Effector memory CD4-positive, alpha-beta T cell (primary cell): ENCODE data around the gene RASAL2.

Experiments used
- DNase-seq, 3 donors: peaks; one replicate each; pipeline ENCODE4 v3.0.0-alpha.2; 2020
- H3K27ac ChIP-seq: 2 replicates; pipeline ENCODE4 v1.7.0; 2013; ENCODE audit warnings: mild to moderate bottlenecking, low read length, moderate library complexity; ENCODE audit not compliant: insufficient read depth, poor library complexity, severe bottlenecking
- H3K27me3 ChIP-seq: replicated peaks from 2 replicates; pipeline ENCODE4 v1.7.0; 2013; ENCODE audit warnings: mild to moderate bottlenecking, low read length; ENCODE audit not compliant: insufficient read depth, control insufficient read depth, poor library complexity, severe bottlenecking
- H3K36me3 ChIP-seq: 2 replicates; pipeline ENCODE4 v1.7.0; 2013; ENCODE audit warnings: mild to moderate bottlenecking, low read length, moderate library complexity; ENCODE audit not compliant: control insufficient read depth, insufficient read depth
- H3K4me1 ChIP-seq: 2 replicates; pipeline ENCODE4 v1.7.0; 2013; ENCODE audit warnings: low read length, mild to moderate bottlenecking; ENCODE audit not compliant: control insufficient read depth, insufficient read depth, poor library complexity, severe bottlenecking
- H3K4me3 ChIP-seq: 2 replicates; pipeline ENCODE4 v1.7.0; 2013; ENCODE audit warnings: low read length, low read depth, mild to moderate bottlenecking; ENCODE audit not compliant: insufficient read depth, poor library complexity, severe bottlenecking
- H3K9me3 ChIP-seq: 2 replicates; pipeline ENCODE4 v1.7.0; 2013; ENCODE audit warnings: mild to moderate bottlenecking, low read length, moderate library complexity; ENCODE audit not compliant: control insufficient read depth

The RASAL2 gene

DNA sequence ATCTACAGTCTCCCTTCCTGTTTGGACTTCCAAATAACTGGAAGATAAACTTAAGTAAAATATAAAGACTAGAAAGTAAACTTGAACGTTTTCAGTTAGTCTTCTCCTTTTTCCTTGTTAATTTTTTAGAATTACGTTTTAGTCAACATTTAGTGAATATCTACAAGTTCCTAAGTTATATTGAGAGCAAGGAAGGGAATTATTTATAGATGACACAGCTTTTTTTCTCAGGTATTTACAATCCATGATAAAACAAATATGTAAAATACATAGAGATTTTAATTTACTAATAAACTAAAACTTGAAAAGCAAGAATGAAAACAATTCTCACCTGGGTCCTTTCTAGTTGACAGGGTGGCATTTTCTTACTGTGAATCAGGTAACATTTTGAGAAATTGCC is 313.3 kb downstream of the RASAL2 start:
- no peak overlapping the region for H3K4me3 ChIP-seq
- no peaks in the 10 kb centered on the region for H3K27me3 ChIP-seq
- no peak overlapping the region for H3K27ac ChIP-seq
- no peaks in the 10 kb centered on the region for H3K9me3 ChIP-seq
- DNase-seq, result no peak
- H3K36me3 ChIP-seq, result no peaks in the 10 kb centered on the region
- H3K4me1 ChIP-seq, result no peaks in the 10 kb centered on the region

DNA sequence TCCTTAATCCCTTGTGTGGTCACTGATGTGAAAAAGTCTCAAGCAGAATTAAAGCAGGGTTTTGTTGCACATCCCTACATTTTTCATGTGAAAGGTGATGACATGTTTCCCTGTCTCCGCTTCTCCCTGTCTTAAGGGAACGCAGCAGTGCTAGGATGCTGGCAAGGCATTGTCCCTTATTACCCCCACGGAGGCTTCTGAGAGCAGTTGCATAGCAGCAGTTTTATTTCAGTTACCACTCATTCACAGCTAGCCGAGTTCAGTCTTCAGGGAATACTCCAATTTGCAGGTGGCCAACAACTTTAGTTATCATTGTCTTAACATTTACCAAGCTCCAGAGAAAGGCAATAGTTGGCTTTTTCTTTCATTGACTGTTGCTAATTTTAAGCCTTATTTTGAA is 313.8 kb downstream of the RASAL2 start:
- no peaks in the 10 kb centered on the region for H3K36me3 ChIP-seq
- no peaks in the 10 kb centered on the region for H3K4me1 ChIP-seq
- H3K27me3 ChIP-seq, result no peaks in the 10 kb centered on the region
- no peak overlapping the region for H3K4me3 ChIP-seq
- no peak for DNase-seq
- no peak overlapping the region for H3K27ac ChIP-seq
- H3K9me3 ChIP-seq, result no peaks in the 10 kb centered on the region

DNA sequence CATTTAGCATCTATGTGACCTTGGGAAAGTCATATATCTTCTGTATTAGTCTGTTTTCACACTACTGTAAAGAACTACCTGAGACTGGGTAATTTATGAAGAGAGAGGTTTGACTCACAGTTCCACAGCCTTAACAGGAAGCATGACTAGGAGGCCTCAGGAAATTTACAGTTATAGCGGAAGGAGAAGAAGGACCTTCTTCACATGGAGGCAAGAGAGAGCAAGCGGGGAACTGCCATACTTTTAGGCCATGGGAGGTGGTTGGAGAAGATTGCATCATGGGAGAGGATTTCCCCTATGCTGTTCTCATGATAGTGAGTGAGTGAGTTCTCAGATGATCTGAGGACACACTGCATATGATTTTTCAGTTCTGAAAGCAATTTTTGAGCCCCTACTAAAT is 315.0 kb downstream of the RASAL2 start:
- Histone ChIP-seq H3K9me3 (no peaks in the 10 kb centered on the region), H3K27ac (no peak overlapping the region), H3K27me3 (no peaks in the 10 kb centered on the region), H3K4me3 (no peak overlapping the region), H3K36me3 (no peaks in the 10 kb centered on the region), H3K4me1 (no peaks in the 10 kb centered on the region)
- no peak for DNase-seq

DNA sequence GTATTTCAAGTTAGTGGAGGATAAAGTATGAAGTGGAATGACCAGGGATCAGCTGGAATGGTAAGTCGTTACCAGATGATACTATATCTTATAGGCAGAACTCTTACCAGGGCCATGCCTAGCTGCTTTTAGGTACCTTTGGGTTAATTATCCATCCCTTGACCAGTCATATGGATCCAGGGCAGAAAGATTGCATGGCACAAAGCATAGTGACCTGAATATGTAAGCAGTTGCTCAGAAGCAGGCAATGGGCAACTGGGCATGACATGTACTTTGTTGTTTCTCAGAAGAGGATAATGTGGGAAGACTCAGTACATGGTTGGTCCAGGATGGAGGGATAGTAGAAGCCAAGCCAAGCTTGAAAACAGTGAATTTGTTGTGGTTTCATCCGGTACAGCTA is 315.6 kb downstream of the RASAL2 start:
- H3K9me3 ChIP-seq, result no peaks in the 10 kb centered on the region
- H3K27ac ChIP-seq, result no peak overlapping the region
- no peaks in the 10 kb centered on the region for H3K27me3 ChIP-seq
- no peak overlapping the region for H3K4me3 ChIP-seq
- H3K36me3 ChIP-seq, result no peaks in the 10 kb centered on the region
- no peaks in the 10 kb centered on the region for H3K4me1 ChIP-seq
- no peak for DNase-seq

DNA sequence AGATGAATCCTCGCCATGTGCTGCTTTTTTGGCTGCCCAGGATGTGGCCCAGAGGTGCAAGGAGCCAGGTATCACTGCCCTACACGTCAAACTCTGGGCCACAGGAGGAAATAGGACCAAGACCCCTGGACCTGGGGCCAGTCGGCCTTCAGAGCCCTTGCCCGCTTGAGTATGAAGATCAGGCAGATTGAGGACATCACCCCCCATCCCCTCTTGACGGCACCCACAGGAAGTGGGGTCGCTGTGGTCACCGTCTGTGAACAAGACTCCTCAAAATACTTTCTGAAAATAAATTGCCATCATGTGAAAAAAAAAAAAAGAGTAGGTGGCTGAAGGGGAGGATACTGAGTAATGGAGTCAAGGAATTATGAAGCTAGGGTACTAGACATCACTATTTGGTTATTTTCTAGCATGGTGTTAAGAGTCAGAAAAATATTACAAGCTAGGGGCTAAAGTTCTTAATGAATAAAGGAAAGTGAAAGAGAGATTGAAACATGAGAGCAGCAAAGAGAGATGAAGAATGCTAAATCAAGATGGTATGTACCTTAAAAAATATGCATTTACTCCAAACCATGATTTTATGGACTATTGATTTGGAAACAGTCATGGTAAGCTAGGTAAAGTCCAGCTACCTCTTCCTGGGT is 318.0 kb downstream of the RASAL2 start:
- no peak for DNase-seq
- H3K4me3 ChIP-seq, result no peak overlapping the region
- no peaks in the 10 kb centered on the region for H3K4me1 ChIP-seq
- H3K9me3 ChIP-seq, result no peaks in the 10 kb centered on the region
- no peaks in the 10 kb centered on the region for H3K27me3 ChIP-seq
- no peak overlapping the region for H3K27ac ChIP-seq
- no peaks in the 10 kb centered on the region for H3K36me3 ChIP-seq

DNA sequence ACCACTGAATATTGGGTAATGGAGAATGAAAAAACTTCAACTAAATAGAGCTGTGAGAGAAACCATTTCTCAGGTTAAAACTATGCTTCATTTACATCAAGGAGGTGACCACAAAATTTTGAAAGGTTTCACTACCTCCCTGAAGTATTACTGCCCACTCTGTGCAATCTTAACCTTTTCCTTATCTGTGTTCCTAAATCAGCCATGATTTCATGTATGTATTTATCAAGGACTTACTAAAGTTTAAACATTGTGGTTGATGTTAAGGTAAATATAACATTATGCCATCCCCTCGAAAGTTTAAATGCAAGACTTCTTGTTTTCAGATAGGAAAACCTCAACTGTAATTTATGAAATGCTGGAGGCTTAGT is 318.5 kb downstream of the RASAL2 start:
- no peak overlapping the region for H3K4me3 ChIP-seq
- no peaks in the 10 kb centered on the region for H3K36me3 ChIP-seq
- no peaks in the 10 kb centered on the region for H3K27me3 ChIP-seq
- no peak for DNase-seq
- H3K4me1 ChIP-seq, result no peaks in the 10 kb centered on the region
- H3K27ac ChIP-seq, result no peak overlapping the region
- H3K9me3 ChIP-seq, result no peaks in the 10 kb centered on the region

DNA sequence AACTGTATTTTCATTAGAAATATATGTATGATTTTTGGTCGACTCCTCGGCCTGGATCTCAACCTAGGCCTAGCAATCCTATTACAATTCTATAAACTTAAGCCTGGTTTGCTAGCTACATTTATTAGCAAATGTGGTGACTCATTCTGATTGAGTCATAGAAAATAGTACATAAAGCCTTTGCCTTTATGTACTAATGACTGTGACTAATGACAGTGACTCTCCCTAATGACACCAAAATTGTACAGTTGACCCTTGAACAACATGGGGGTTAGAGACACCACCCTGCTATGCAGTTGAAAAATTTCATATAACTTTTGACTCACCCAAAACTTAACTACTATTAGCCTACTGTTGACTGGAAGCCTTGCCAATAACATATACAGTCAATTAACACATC is 324.0 kb downstream of the RASAL2 start:
- Histone ChIP-seq H3K4me1 (no peaks in the 10 kb centered on the region), H3K27ac (no peak overlapping the region), H3K4me3 (no peak overlapping the region), H3K9me3 (no peaks in the 10 kb centered on the region), H3K27me3 (no peaks in the 10 kb centered on the region), H3K36me3 (no peaks in the 10 kb centered on the region)
- no peak for DNase-seq

DNA sequence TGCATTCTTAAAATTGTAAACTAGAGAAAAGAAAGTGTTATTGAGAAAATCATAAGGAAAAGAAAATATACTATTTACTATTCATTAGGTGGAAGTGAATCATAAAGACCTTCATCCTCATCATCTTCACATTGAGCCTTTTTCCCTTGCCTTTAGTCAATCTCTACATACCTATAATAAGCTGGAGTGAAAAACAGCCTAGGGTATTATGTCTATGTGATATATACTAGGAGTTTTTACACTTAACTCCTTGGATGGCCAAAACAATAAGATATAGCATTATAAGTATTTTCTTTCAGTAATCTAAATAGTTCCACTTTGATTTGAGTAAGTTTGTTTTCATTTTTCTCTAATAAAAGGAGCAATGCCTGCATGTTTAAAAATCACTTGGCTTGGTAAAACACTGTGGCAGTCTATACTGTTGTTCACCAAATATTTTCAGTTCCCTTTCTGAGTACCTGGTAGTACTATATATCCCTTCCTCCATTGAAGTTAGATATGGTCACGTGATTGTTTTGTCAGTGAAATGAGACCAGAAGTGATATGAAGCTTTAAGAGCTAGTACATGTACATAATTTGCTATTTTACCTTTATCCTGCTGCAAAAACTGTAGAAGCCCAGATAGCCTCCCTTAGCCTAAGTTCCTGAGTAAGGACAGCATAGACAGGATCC is 324.5 kb downstream of the RASAL2 start:
- Histone ChIP-seq H3K9me3 (no peaks in the 10 kb centered on the region), H3K27me3 (no peaks in the 10 kb centered on the region), H3K27ac (no peak overlapping the region), H3K4me3 (no peak overlapping the region), H3K4me1 (no peaks in the 10 kb centered on the region), H3K36me3 (no peaks in the 10 kb centered on the region)
- DNase-seq, result no peak

DNA sequence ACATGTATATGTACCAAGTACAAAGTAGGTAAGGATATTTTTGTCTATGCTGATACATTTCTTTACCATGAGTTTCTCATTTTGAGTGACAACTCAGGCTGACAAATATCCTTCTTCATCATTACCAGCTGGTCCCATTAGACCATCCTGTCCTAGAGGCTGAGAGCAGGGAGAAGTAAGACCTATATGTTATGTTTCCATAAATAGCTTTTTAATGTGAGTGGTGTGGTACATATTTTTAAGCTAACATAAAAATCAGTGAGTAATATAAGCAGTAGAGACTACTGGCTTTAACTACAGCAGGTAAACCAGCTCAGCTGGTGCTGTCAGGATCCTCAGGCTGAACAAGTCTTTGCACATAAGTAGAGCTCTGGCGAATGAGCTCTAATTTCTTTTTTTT is 340.5 kb downstream of the RASAL2 start:
- Histone ChIP-seq H3K9me3 (no peaks in the 10 kb centered on the region), H3K27me3 (peaks cover 3% of the 10 kb centered on the region), H3K4me3 (no peak overlapping the region), H3K36me3 (no peaks in the 10 kb centered on the region), H3K27ac (no peak overlapping the region), H3K4me1 (no peaks in the 10 kb centered on the region)
- no peak for DNase-seq

DNA sequence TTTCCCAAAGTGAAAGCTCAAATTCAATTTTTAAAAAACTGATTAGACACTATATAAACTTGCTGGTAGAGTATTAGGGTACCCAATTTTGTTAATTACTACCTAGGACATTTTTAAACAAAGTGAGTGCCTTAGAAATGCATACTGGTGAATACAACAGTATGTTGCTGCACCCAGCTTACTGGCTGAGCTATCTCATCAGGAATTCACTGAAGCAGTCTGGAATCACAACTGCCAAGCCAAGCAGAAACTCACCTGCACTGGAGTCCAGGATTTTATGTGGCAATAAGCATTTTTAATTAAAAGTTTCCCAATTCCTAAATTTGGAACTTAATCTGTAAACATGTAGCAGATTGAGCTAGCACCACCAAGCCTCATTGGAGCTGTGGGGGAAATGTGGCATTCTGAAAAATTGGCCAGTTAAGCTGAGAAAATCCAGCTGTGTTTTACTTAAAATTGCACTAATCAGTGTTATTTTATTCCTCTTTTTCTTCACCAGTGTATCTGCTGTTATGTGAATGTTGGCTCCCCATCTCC is 341.1 kb downstream of the RASAL2 start:
- Histone ChIP-seq H3K4me3 (no peak overlapping the region), H3K4me1 (no peaks in the 10 kb centered on the region)

More for the DNA sequence above, 341.1 kb downstream of the RASAL2 start:
- Histone ChIP-seq H3K36me3 (no peaks in the 10 kb centered on the region), H3K27me3 (peaks cover 3% of the 10 kb centered on the region), H3K27ac (no peak overlapping the region), H3K9me3 (no peaks in the 10 kb centered on the region)
- DNase-seq, result no peak
